PC-9 (cell line): ENCODE data around the gene FLVCR1.

ENCODE experiments used
- EZH2 ChIP-seq: fragments of 200-600 bp; sonication (generic); IDR thresholded peaks from 2 replicates; pipeline ENCODE4 v1.8.0; 2017; ENCODE audit warnings: antibody characterized with exemption, low read depth
- TF ChIP-seq, protein P1 (sequence below): fragments of 200-600 bp; sonication (generic); conservative IDR thresholded peaks from 2 replicates; pipeline ENCODE4 v1.6.1; 2017; ENCODE audit warnings: mixed run types, antibody characterized with exemption, mild to moderate bottlenecking, moderate library complexity

DNA sequence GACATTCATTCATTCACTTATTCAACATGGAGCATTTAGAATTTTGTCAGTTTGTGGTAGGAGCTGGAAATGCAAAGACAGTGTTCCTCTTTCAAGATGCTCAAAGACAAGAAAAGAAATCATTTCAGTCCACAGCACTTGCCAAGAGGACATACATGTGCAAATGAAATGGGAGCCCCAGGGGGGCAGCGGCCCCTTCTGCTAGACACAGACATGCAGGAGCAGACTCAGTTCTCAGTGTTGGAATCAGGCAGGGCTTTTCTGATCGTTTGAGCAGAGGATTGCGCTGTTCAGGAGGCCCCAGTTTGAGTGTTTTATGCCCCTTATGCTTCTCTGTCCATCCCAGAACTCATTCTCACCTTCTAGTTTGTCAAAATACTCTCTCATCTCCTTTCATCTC lies 56.7 kb downstream of the FLVCR1 start:
- TF ChIP-seq, protein P1, sequence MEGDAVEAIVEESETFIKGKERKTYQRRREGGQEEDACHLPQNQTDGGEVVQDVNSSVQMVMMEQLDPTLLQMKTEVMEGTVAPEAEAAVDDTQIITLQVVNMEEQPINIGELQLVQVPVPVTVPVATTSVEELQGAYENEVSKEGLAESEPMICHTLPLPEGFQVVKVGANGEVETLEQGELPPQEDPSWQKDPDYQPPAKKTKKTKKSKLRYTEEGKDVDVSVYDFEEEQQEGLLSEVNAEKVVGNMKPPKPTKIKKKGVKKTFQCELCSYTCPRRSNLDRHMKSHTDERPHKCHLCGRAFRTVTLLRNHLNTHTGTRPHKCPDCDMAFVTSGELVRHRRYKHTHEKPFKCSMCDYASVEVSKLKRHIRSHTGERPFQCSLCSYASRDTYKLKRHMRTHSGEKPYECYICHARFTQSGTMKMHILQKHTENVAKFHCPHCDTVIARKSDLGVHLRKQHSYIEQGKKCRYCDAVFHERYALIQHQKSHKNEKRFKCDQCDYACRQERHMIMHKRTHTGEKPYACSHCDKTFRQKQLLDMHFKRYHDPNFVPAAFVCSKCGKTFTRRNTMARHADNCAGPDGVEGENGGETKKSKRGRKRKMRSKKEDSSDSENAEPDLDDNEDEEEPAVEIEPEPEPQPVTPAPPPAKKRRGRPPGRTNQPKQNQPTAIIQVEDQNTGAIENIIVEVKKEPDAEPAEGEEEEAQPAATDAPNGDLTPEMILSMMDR = no peak
- TF ChIP-seq EZH2 = no peak
